Endothelial cell of umbilical vein (primary cell): ENCODE measurements around the gene KIRREL1. TPM values are rescaled to one million over a fixed set of nuclear protein-coding genes. Genes with fewer than 3 reads are reported as not detected.

Experiments
- BruUV-seq: library from RNA; stranded (reverse); fragments of 400-500 nt; replicated peaks from 2 replicates; lab custom pipeline; 2021; lab: Mats Ljungman, UMichigan
- CTCF ChIA-PET: fragments of 300-600, 350-600 bp; sonication (Branson Sonifier 250); formaldehyde crosslinking; loops from one replicate; lab custom pipeline; 2021; ENCODE audit warnings: antibody characterized with exemption, inconsistent platforms; lab: Charles Lee
- POLR2A ChIA-PET: fragments of 300-600, 350-600 bp; sonication (Branson Sonifier 250); formaldehyde crosslinking; loops from one replicate; lab custom pipeline; 2021; ENCODE audit warnings: antibody characterized with exemption, inconsistent platforms; lab: Charles Lee
- DNase-seq: peaks from one replicate; pipeline ENCODE4 v3.0.0-alpha.2; 2011; ENCODE audit warnings: low read depth, low spot score
- FAIRE-seq: peaks from 2 replicates; lab custom pipeline; 2011; peaks lifted over from hg19 to GRCh38; lab: Jason Lieb, UNC
- H2AFZ ChIP-seq: 2 replicates; pipeline ENCODE4 v1.6.0; 2012; ENCODE audit warnings: low read depth, low read length, control low read depth, inconsistent platforms
- H3K27ac ChIP-seq: 2 replicates; pipeline ENCODE4 v1.5.1; 2011; ENCODE audit warnings: low read depth, mild to moderate bottlenecking, control low read depth, low read length, moderate library complexity; ENCODE audit not compliant: insufficient read depth
- H3K27me3 ChIP-seq, 2 experiments: 2 replicates each; pipeline versions ENCODE4 v1.6.0 to v1.6.1; 2011; ENCODE audit warnings: low read length in 2 of 2, mixed read lengths in 1 of 2; ENCODE audit not compliant: control insufficient read depth in 2 of 2, insufficient read depth in 2 of 2
- H3K36me3 ChIP-seq, 2 experiments: 2 replicates in 1 of 2; 3 replicates in 1 of 2; pipeline ENCODE4 v1.5.1; 2011; ENCODE audit warnings: low read length in 2 of 2, mild to moderate bottlenecking in 1 of 2, moderate library complexity in 1 of 2; ENCODE audit not compliant: control insufficient read depth in 2 of 2, insufficient read depth in 2 of 2; ENCODE audit errors: extremely low read depth in 1 of 2
- H3K4me1 ChIP-seq: 3 replicates; pipeline ENCODE4 v1.5.1; 2011; ENCODE audit warnings: mild to moderate bottlenecking, low read length; ENCODE audit not compliant: control insufficient read depth, insufficient read depth; ENCODE audit errors: extremely low read depth
- H3K4me2 ChIP-seq: 2 replicates; pipeline ENCODE4 v1.6.1; 2011; ENCODE audit warnings: low read length, control low read depth, mixed read lengths; ENCODE audit not compliant: insufficient read depth
- H3K4me3 ChIP-seq, 3 experiments: fragments of 200-600 bp in 1 of 3; sonication (generic), shearing (Covaris generic) in 1 of 3; replicated peaks in 1 of 3; 2 replicates each; pipeline ENCODE4 v1.5.1; 2011 to 2016; ENCODE audit warnings: control low read depth in 3 of 3, low read length in 3 of 3, mild to moderate bottlenecking in 2 of 3, inconsistent platforms in 1 of 3, low read depth in 1 of 3, moderate library complexity in 1 of 3; ENCODE audit not compliant: insufficient read depth in 1 of 3
- H3K79me2 ChIP-seq: 2 replicates; pipeline ENCODE4 v1.6.0; 2012; ENCODE audit warnings: low read length, inconsistent platforms; ENCODE audit not compliant: control insufficient read depth, insufficient read depth
- H3K9ac ChIP-seq: replicated peaks from 2 replicates; pipeline ENCODE3; 2011; ENCODE audit warnings: low read length, control low read depth; ENCODE audit not compliant: insufficient read depth; ENCODE audit errors: extremely low read depth
- H3K9me1 ChIP-seq: replicated peaks from 3 replicates; pipeline ENCODE4 v1.6.0; 2011; ENCODE audit warnings: mild to moderate bottlenecking, low read length; ENCODE audit not compliant: control insufficient read depth, insufficient read depth; ENCODE audit errors: extremely low read depth
- H3K9me3 ChIP-seq: replicated peaks from 2 replicates; pipeline ENCODE4 v1.5.1; 2012; ENCODE audit warnings: low read length, inconsistent platforms; ENCODE audit not compliant: control insufficient read depth, insufficient read depth
- H4K20me1 ChIP-seq: replicated peaks from 2 replicates; pipeline ENCODE3; 2011; ENCODE audit warnings: mild to moderate bottlenecking, low read length; ENCODE audit not compliant: control insufficient read depth, insufficient read depth; ENCODE audit errors: extremely low read depth
- CTCF ChIP-seq, 2 donors: IDR thresholded peaks; 1 replicate in 1 of 2; 2 replicates in 1 of 2; pipeline ENCODE4 v1.5.1; 2011; ENCODE audit warnings: low read length in 2 of 2, mild to moderate bottlenecking in 2 of 2, moderate library complexity in 2 of 2, control low read depth in 1 of 2, inconsistent platforms in 1 of 2, low read depth in 1 of 2; ENCODE audit not compliant: insufficient read depth in 1 of 2; ENCODE audit errors: extremely low read depth in 1 of 2
- EZH2 ChIP-seq: IDR thresholded peaks from 2 replicates; pipeline ENCODE4 v1.6.1; 2012; ENCODE audit warnings: borderline replicate concordance, low read depth, mild to moderate bottlenecking, moderate library complexity, low read length, inconsistent platforms; ENCODE audit not compliant: severe bottlenecking
- FOS ChIP-seq: IDR thresholded peaks from 2 replicates; pipeline ENCODE4 v1.6.1; 2011; ENCODE audit warnings: mild to moderate bottlenecking, low read length, moderate library complexity, borderline replicate concordance; ENCODE audit not compliant: insufficient read depth
- GATA2 ChIP-seq: IDR thresholded peaks from 2 replicates; pipeline ENCODE4 v1.7.0; 2011; ENCODE audit warnings: low read depth, mild to moderate bottlenecking, moderate library complexity, mixed read lengths, low read length; ENCODE audit not compliant: insufficient read length, insufficient read depth
- MAX ChIP-seq: IDR thresholded peaks from 2 replicates; pipeline ENCODE4 v1.6.1; 2011; ENCODE audit not compliant: insufficient read depth, insufficient read length
- POLR2AphosphoS5 ChIP-seq: IDR thresholded peaks from 2 replicates; pipeline ENCODE4 v1.6.1; 2012; ENCODE audit warnings: low read depth, mild to moderate bottlenecking, control low read depth, low read length, moderate library complexity; ENCODE audit not compliant: insufficient read depth
- dilution Hi-C: fragments of 300-500 bp; cut with MboI; formaldehyde crosslinking; loops from one replicate; pipeline ENCODE4 v1.15.0; 2019; ENCODE audit warnings: low sequenced_read_pairs; ENCODE audit not compliant: extremely low pct_ligation_motif_present
- intact Hi-C: fragments of 100-400 bp; cut with micrococcal nuclease; formaldehyde crosslinking; loops from one replicate; pipeline ENCODE4 v1.10.0; 2022
- polyA plus RNA-seq, 4 experiments: library from polyadenylated mRNA; depleted of rRNA in 3 of 4; stranded (reverse) in 3 of 4; unstranded in 1 of 4; fragments of >200 nt; gene quantifications; 2 replicates each; pipeline versions ENCODE4 v1.2.1 to v1.2.3, GENCODE V29; 2011 to 2012; ENCODE audit warnings: missing spikeins in 1 of 4
- total RNA-seq: library from RNA; stranded (reverse); gene quantifications from 2 replicates; pipeline ENCODE4 v1.2.3, GENCODE V29; 2021

Gene KIRREL1
- total and polyA plus RNA-seq, 2 donors (not counting 3 experiments of a cell fraction or from before 2014, with no cell fraction given) = 35.6 to 57.6 TPM

GRCh38 chr1:158121604-158122254 is 128.3 kb downstream of the KIRREL1 start:
- CTCF ChIA-PET = interaction anchor here (0.7 to 15.2 kb wide), 26 partner anchors 8 to 616 kb away, joined by 3 to 460 read pairs (median 6); partner anchors contain the start of gene KIRREL1
- BruUV-seq = no TSS peak
- no peak overlapping the region for H3K4me2 ChIP-seq
- intact Hi-C loops (loop anchor here (1.0 kb wide), 2 partner anchors 26 to 158 kb away; no protein-coding TSS in a partner anchor), dilution Hi-C loops (no loop called here)
- no peak for TF ChIP-seq GATA2
- peak; percentile 56 to 66 for TF ChIP-seq CTCF (IDR thresholded peaks at IDR 0.05; ENCODE audit: extremely low read depth in 1 of 2, insufficient read depth in 1 of 2, low read depth in 1 of 2, low read length in 2 of 2)
- H3K4me3 ChIP-seq = no peak overlapping the region
- peak; percentile 15 for FAIRE-seq
- no peaks in the 10 kb centered on the region for H3K9me1 ChIP-seq
- no peaks in the 10 kb centered on the region for H3K79me2 ChIP-seq
- no peaks in the 10 kb centered on the region for H4K20me1 ChIP-seq
- peak; percentile 49 for DNase-seq
- peaks cover 31 to 38% of the 10 kb centered on the region in 2 experiments for H3K27me3 ChIP-seq
- no peaks in the 10 kb centered on the region for H3K36me3 ChIP-seq
- no peak overlapping the region for H3K9ac ChIP-seq
- no peak overlapping the region for H2AFZ ChIP-seq
- H3K27ac ChIP-seq = no peak overlapping the region
- no peaks in the 10 kb centered on the region for H3K4me1 ChIP-seq
- POLR2A ChIA-PET = no interaction called here
- no peaks in the 10 kb centered on the region for H3K9me3 ChIP-seq

- CTCF ChIA-PET = interaction anchor here (0.7 to 15.2 kb wide), 13 partner anchors 10 to 544 kb away, joined by 3 to 460 read pairs (median 18); partner anchors contain the start of gene KIRREL1
- intact Hi-C loops (no loop called here), dilution Hi-C loops (no loop called here)
- no peak for DNase-seq
- TF ChIP-seq FOS (no peak), CTCF (IDR thresholded peaks at IDR 0.05; ENCODE audit: extremely low read depth in 1 of 2, insufficient read depth in 1 of 2, low read depth in 1 of 2, low read length in 2 of 2) (no peak), GATA2 (no peak), EZH2 (no peak), MAX (no peak), POLR2AphosphoS5 (no peak)
- peaks cover 34% of the 10 kb centered on the region in 2 experiments for H3K27me3 ChIP-seq
- H3K4me3 ChIP-seq = no peak overlapping the region
- H4K20me1 ChIP-seq = no peaks in the 10 kb centered on the region
- H2AFZ ChIP-seq = no peak overlapping the region
- no peaks in the 10 kb centered on the region for H3K9me3 ChIP-seq
- no peaks in the 10 kb centered on the region for H3K36me3 ChIP-seq
- no peaks in the 10 kb centered on the region for H3K4me1 ChIP-seq
- no TSS peak for BruUV-seq
- no peak overlapping the region for H3K4me2 ChIP-seq
- FAIRE-seq = no peak
- H3K27ac ChIP-seq = no peak overlapping the region
- H3K79me2 ChIP-seq = no peaks in the 10 kb centered on the region
- H3K9ac ChIP-seq = no peak overlapping the region
- H3K9me1 ChIP-seq = no peaks in the 10 kb centered on the region
- POLR2A ChIA-PET = no interaction called here
Measured at GRCh38 chr1:158122833-158123388, 129.5 kb downstream of the KIRREL1 start.
